Karpas-422 (cell line): Measurements from ENCODE around the gene CCDC57. TPM values are rescaled to one million over a fixed set of nuclear protein-coding genes. Genes with fewer than 3 reads are reported as not detected.
A peak's percentile ranks its signal among the peaks of the same experiment; 100 is the strongest.

Experiments used
- DNase-seq: peaks from one replicate; pipeline ENCODE4 v3.0.0-alpha.2; 2015
- H2AFZ ChIP-seq: fragments of 200-600 bp; sonication (generic); 2 replicates; pipeline ENCODE4 v1.6.1; 2014; ENCODE audit warnings: antibody characterized with exemption, low read length, mixed read lengths
- H3K27ac ChIP-seq: fragments of 200-600 bp; sonication (generic); 2 replicates; pipeline ENCODE4 v1.5.1; 2014; ENCODE audit warnings: mild to moderate bottlenecking, low read length, moderate library complexity
- H3K27me3 ChIP-seq: fragments of 200-600 bp; sonication (generic); 2 replicates; pipeline ENCODE4 v1.6.1; 2014; ENCODE audit warnings: low read length, mixed read lengths
- H3K36me3 ChIP-seq: fragments of 200-600 bp; sonication (generic); 2 replicates; pipeline ENCODE4 v1.6.1; 2014; ENCODE audit warnings: low read length, mixed read lengths; ENCODE audit not compliant: insufficient read depth
- H3K4me1 ChIP-seq: fragments of 200-600 bp; sonication (generic); 2 replicates; pipeline ENCODE4 v1.6.1; 2014; ENCODE audit warnings: mild to moderate bottlenecking, low read length, mixed read lengths
- H3K4me2 ChIP-seq: fragments of 200-600 bp; sonication (generic); 2 replicates; pipeline ENCODE4 v1.6.1; 2014; ENCODE audit warnings: low read length, low read depth, mild to moderate bottlenecking; ENCODE audit not compliant: poor library complexity, severe bottlenecking
- H3K4me3 ChIP-seq: fragments of 200-600 bp; sonication (generic); 2 replicates; pipeline ENCODE4 v1.5.1; 2014; ENCODE audit warnings: mild to moderate bottlenecking, antibody characterized with exemption, low read length, mixed read lengths
- H3K79me2 ChIP-seq: fragments of 200-600 bp; sonication (generic); 2 replicates; pipeline ENCODE4 v1.6.1; 2014; ENCODE audit warnings: mild to moderate bottlenecking, low read length, mixed read lengths
- H3K9ac ChIP-seq: fragments of 200-600 bp; sonication (generic); 2 replicates; pipeline ENCODE4 v1.6.0; 2014; ENCODE audit warnings: low read length
- H3K9me2 ChIP-seq: fragments of 200-600 bp; sonication (generic), shearing (Covaris generic); replicated peaks from 2 replicates; pipeline ENCODE4 v1.6.0; 2014; ENCODE audit warnings: mild to moderate bottlenecking, low read length, moderate library complexity; ENCODE audit not compliant: insufficient read depth
- H3K9me3 ChIP-seq: fragments of 300-700, 200-600 bp; sonication (generic); 2 replicates; pipeline ENCODE4 v1.6.1; 2014; ENCODE audit warnings: low read length, mixed read lengths
- H4K20me1 ChIP-seq: fragments of 200-600 bp; sonication (generic); 2 replicates; pipeline ENCODE4 v1.6.1; 2014; ENCODE audit warnings: mild to moderate bottlenecking, antibody characterized with exemption, low read length, low read depth; ENCODE audit not compliant: insufficient read depth
- total RNA-seq: library from RNA; depleted of rRNA; stranded (reverse); fragments of >200 nt; shearing (Covaris generic); gene quantifications from 2 replicates; pipeline ENCODE4 v1.2.3, GENCODE V29; 2014; ENCODE audit warnings: low replicate concordance

Gene CCDC57
- total RNA-seq, 1 experiment from 2014 or later: 31.3 TPM

- Histone ChIP-seq H3K4me1 (peaks cover 8% of the 10 kb centered on the region), H3K79me2 (peaks cover 6% of the 10 kb centered on the region; the same call in 1 of the 2 replicates), H3K27me3 (no peaks in the 10 kb centered on the region), H3K36me3 (no peaks in the 10 kb centered on the region), H2AFZ (no peak overlapping the region), H3K27ac (no peak overlapping the region), H4K20me1 (0 out of 2 replicates have a peak, but pooled peaks cover 1% of the 10 kb centered on the region), H3K9me3 (no peaks in the 10 kb centered on the region), H3K4me3 (no peak overlapping the region), H3K4me2 (no peak overlapping the region), H3K9me2 (no peaks in the 10 kb centered on the region), H3K9ac (no peak overlapping the region)
- DNase-seq: no peak
Measured at GRCh38 chr17:82070611-82071010, 142.0 kb downstream of the CCDC57 start.

- peak within 1 kb of the TSS; percentile 90 for H3K4me3 ChIP-seq
- peak; percentile 88 for DNase-seq
Measured at GRCh38 chr17:82065638-82066303, 146.9 kb downstream of the CCDC57 start, which contains the start of gene DUS1L. Gene DUS1L, minus strand, starts transcription at chr17:82065804. Its CDS starts 745 bp downstream, at chr17:82065059.

GRCh38 chr17:82065193-82065637, 147.4 kb downstream of the CCDC57 start:
- Histone ChIP-seq H3K27me3 (no peaks in the 10 kb centered on the region), H3K4me3 (peak overlapping the region; percentile 90)
- peak; percentile 63 for DNase-seq

More at GRCh38 chr17:82065638-82066303, 146.9 kb downstream of the CCDC57 start, which contains the start of gene DUS1L:
- H3K4me1 ChIP-seq: peaks cover 20% of the 10 kb centered on the region
- no peaks in the 10 kb centered on the region for H3K9me2 ChIP-seq
- H2AFZ ChIP-seq: peak within 1 kb of the TSS; percentile 32; the same call in 1 of the 2 replicates
- H3K9ac ChIP-seq: peak within 1 kb of the TSS; percentile 99
- H4K20me1 ChIP-seq: peaks cover 12% of the 10 kb centered on the region; the same call in 1 of the 2 replicates
- H3K36me3 ChIP-seq: no peaks in the 10 kb centered on the region
- H3K4me2 ChIP-seq: peak within 1 kb of the TSS; percentile 94
- H3K79me2 ChIP-seq: peaks cover 29% of the 10 kb centered on the region
- no peaks in the 10 kb centered on the region for H3K9me3 ChIP-seq
- no peaks in the 10 kb centered on the region for H3K27me3 ChIP-seq
- H3K27ac ChIP-seq: peak within 1 kb of the TSS; percentile 61; the same call in 1 of the 2 replicates

GRCh38 chr17:82064433-82065192, 148.0 kb downstream of the CCDC57 start:
- Histone ChIP-seq H3K79me2 (peaks cover 29% of the 10 kb centered on the region), H3K27ac (peak overlapping the region; percentile 61; the same call in 1 of the 2 replicates), H3K9ac (peak overlapping the region; percentile 99), H3K4me2 (peak overlapping the region; percentile 94), H3K4me3 (peak overlapping the region; percentile 90), H3K27me3 (no peaks in the 10 kb centered on the region), H4K20me1 (peaks cover 12% of the 10 kb centered on the region; the same call in 1 of the 2 replicates), H3K36me3 (no peaks in the 10 kb centered on the region), H3K9me2 (no peaks in the 10 kb centered on the region), H3K4me1 (peaks cover 21% of the 10 kb centered on the region), H3K9me3 (no peaks in the 10 kb centered on the region), H2AFZ (no peak overlapping the region)
- DNase-seq: no peak

More at GRCh38 chr17:82065193-82065637, 147.4 kb downstream of the CCDC57 start:
- Histone ChIP-seq H3K36me3 (no peaks in the 10 kb centered on the region), H3K79me2 (peaks cover 29% of the 10 kb centered on the region), H2AFZ (no peak overlapping the region), H3K9ac (peak overlapping the region; percentile 99), H4K20me1 (peaks cover 12% of the 10 kb centered on the region; the same call in 1 of the 2 replicates), H3K9me3 (no peaks in the 10 kb centered on the region), H3K4me2 (peak overlapping the region; percentile 94), H3K4me1 (peaks cover 20% of the 10 kb centered on the region), H3K27ac (peak overlapping the region; percentile 61; the same call in 1 of the 2 replicates), H3K9me2 (no peaks in the 10 kb centered on the region)

GRCh38 chr17:82063424-82064415, 148.9 kb downstream of the CCDC57 start:
- H3K4me2 ChIP-seq: peak overlapping the region; percentile 94
- H3K4me3 ChIP-seq: peak overlapping the region; percentile 90
- H3K27ac ChIP-seq: no peak overlapping the region

GRCh38 chr17:82062984-82063368, 149.7 kb downstream of the CCDC57 start:
- H4K20me1 ChIP-seq: peaks cover 12% of the 10 kb centered on the region; the same call in 1 of the 2 replicates
- H3K4me2 ChIP-seq: no peak overlapping the region
- H3K4me3 ChIP-seq: no peak overlapping the region
- no peak for DNase-seq
- H2AFZ ChIP-seq: no peak overlapping the region
- peaks cover 29% of the 10 kb centered on the region for H3K79me2 ChIP-seq
- H3K36me3 ChIP-seq: no peaks in the 10 kb centered on the region
- H3K27ac ChIP-seq: no peak overlapping the region
- no peak overlapping the region for H3K9ac ChIP-seq
- H3K9me3 ChIP-seq: no peaks in the 10 kb centered on the region
- H3K4me1 ChIP-seq: peaks cover 30% of the 10 kb centered on the region
- H3K9me2 ChIP-seq: no peaks in the 10 kb centered on the region
- H3K27me3 ChIP-seq: no peaks in the 10 kb centered on the region

More at GRCh38 chr17:82063424-82064415, 148.9 kb downstream of the CCDC57 start:
- peak overlapping the region; percentile 99 for H3K9ac ChIP-seq
- H3K36me3 ChIP-seq: no peaks in the 10 kb centered on the region
- peaks cover 12% of the 10 kb centered on the region; the same call in 1 of the 2 replicates for H4K20me1 ChIP-seq
- H3K79me2 ChIP-seq: peaks cover 29% of the 10 kb centered on the region
- peaks cover 28% of the 10 kb centered on the region for H3K4me1 ChIP-seq
- no peaks in the 10 kb centered on the region for H3K27me3 ChIP-seq
- H3K9me2 ChIP-seq: no peaks in the 10 kb centered on the region
- no peak overlapping the region for H2AFZ ChIP-seq
- no peak for DNase-seq
- H3K9me3 ChIP-seq: no peaks in the 10 kb centered on the region

GRCh38 chr17:82062076-82062983, 150.3 kb downstream of the CCDC57 start:
- Histone ChIP-seq H3K4me1 (peaks cover 30% of the 10 kb centered on the region), H3K4me2 (no peak overlapping the region), H4K20me1 (peaks cover 12% of the 10 kb centered on the region; the same call in 1 of the 2 replicates), H3K9me2 (no peaks in the 10 kb centered on the region), H3K9me3 (no peaks in the 10 kb centered on the region), H3K36me3 (no peaks in the 10 kb centered on the region), H3K27me3 (no peaks in the 10 kb centered on the region), H3K9ac (no peak overlapping the region), H3K27ac (no peak overlapping the region), H2AFZ (no peak overlapping the region), H3K79me2 (peaks cover 29% of the 10 kb centered on the region), H3K4me3 (no peak overlapping the region)
- DNase-seq: no peak
